ENCODE data around the gene HSD17B1. TPM values are rescaled to one million over a fixed set of nuclear protein-coding genes. Genes with fewer than 3 reads are reported as not detected.
A peak's percentile ranks its signal among the peaks of the same experiment; 100 is the strongest.

HSD17B1 gene
- total and polyA plus RNA-seq, 2 of the 13 experiments (the other 11 are each of a cell fraction or from before 2014, with no cell fraction given): 0.54 to 0.93 TPM

DNA sequence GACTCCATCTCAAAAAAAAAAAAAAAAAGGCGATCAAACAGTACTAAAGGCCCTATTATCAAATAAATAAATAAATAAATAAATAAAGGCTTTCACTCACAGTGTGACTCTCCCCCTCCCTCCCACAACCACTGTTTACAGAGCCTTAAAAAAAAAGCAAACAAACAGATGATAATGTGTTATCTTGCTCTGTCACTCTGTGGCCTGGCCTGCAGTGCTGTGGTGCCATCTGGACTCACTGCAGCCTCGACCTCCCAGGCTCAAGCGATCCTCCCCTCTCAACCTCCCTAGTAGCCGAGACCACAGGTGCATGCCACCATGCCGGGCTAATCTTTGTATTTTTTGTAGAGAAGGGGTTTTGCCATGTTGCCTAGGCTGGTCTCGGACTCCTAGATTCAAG is 24.8 kb upstream of the HSD17B1 start (continued):
- TF ChIP-seq IRF2 (CRISPR knock-in tag; IDR thresholded peaks at IDR 0.05) (no peak), KAT7 (CRISPR knock-in tag; IDR thresholded peaks at IDR 0.05; ENCODE audit: borderline replicate concordance) (no peak), NFYB (CRISPR knock-in tag; IDR thresholded peaks at IDR 0.05) (no peak), EED (CRISPR knock-in tag; IDR thresholded peaks at IDR 0.05) (no peak), ZNF644 (CRISPR knock-in tag; IDR thresholded peaks at IDR 0.05; ENCODE audit: low read depth) (0 out of 2 replicates have a peak, but pooled peaks have one; percentile 12), ETV6 (CRISPR knock-in tag; conservative IDR thresholded peaks at IDR 0.05) (no peak), ZNF468 (CRISPR knock-in tag; IDR thresholded peaks at IDR 0.05) (no peak), ZBTB3 (CRISPR knock-in tag; IDR thresholded peaks at IDR 0.05; ENCODE audit: borderline replicate concordance, low read depth) (peak; percentile 57; the same call in 1 of the 2 replicates)
- TF ChIP-seq, protein P1, sequence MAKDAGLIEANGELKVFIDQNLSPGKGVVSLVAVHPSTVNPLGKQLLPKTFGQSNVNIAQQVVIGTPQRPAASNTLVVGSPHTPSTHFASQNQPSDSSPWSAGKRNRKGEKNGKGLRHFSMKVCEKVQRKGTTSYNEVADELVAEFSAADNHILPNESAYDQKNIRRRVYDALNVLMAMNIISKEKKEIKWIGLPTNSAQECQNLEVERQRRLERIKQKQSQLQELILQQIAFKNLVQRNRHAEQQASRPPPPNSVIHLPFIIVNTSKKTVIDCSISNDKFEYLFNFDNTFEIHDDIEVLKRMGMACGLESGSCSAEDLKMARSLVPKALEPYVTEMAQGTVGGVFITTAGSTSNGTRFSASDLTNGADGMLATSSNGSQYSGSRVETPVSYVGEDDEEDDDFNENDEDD (CRISPR knock-in tag; IDR thresholded peaks at IDR 0.05; ENCODE audit: borderline replicate concordance): no peak
- TF ChIP-seq, protein P2, sequence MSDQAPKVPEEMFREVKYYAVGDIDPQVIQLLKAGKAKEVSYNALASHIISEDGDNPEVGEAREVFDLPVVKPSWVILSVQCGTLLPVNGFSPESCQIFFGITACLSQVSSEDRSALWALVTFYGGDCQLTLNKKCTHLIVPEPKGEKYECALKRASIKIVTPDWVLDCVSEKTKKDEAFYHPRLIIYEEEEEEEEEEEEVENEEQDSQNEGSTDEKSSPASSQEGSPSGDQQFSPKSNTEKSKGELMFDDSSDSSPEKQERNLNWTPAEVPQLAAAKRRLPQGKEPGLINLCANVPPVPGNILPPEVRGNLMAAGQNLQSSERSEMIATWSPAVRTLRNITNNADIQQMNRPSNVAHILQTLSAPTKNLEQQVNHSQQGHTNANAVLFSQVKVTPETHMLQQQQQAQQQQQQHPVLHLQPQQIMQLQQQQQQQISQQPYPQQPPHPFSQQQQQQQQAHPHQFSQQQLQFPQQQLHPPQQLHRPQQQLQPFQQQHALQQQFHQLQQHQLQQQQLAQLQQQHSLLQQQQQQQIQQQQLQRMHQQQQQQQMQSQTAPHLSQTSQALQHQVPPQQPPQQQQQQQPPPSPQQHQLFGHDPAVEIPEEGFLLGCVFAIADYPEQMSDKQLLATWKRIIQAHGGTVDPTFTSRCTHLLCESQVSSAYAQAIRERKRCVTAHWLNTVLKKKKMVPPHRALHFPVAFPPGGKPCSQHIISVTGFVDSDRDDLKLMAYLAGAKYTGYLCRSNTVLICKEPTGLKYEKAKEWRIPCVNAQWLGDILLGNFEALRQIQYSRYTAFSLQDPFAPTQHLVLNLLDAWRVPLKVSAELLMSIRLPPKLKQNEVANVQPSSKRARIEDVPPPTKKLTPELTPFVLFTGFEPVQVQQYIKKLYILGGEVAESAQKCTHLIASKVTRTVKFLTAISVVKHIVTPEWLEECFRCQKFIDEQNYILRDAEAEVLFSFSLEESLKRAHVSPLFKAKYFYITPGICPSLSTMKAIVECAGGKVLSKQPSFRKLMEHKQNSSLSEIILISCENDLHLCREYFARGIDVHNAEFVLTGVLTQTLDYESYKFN (CRISPR knock-in tag; conservative IDR thresholded peaks at IDR 0.05): peak; percentile 50
- TF ChIP-seq, protein P3, sequence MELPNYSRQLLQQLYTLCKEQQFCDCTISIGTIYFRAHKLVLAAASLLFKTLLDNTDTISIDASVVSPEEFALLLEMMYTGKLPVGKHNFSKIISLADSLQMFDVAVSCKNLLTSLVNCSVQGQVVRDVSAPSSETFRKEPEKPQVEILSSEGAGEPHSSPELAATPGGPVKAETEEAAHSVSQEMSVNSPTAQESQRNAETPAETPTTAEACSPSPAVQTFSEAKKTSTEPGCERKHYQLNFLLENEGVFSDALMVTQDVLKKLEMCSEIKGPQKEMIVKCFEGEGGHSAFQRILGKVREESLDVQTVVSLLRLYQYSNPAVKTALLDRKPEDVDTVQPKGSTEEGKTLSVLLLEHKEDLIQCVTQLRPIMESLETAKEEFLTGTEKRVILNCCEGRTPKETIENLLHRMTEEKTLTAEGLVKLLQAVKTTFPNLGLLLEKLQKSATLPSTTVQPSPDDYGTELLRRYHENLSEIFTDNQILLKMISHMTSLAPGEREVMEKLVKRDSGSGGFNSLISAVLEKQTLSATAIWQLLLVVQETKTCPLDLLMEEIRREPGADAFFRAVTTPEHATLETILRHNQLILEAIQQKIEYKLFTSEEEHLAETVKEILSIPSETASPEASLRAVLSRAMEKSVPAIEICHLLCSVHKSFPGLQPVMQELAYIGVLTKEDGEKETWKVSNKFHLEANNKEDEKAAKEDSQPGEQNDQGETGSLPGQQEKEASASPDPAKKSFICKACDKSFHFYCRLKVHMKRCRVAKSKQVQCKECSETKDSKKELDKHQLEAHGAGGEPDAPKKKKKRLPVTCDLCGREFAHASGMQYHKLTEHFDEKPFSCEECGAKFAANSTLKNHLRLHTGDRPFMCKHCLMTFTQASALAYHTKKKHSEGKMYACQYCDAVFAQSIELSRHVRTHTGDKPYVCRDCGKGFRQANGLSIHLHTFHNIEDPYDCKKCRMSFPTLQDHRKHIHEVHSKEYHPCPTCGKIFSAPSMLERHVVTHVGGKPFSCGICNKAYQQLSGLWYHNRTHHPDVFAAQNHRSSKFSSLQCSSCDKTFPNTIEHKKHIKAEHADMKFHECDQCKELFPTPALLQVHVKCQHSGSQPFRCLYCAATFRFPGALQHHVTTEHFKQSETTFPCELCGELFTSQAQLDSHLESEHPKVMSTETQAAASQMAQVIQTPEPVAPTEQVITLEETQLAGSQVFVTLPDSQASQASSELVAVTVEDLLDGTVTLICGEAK (IDR thresholded peaks at IDR 0.05): no peak
- TF ChIP-seq, protein P3 (CRISPR knock-in tag; IDR thresholded peaks at IDR 0.05): 0 out of 2 replicates have a peak, but pooled peaks have one; percentile 34
